GM10266 (cell line): ENCODE results near the gene SLIT1.

Source experiments
- DNase-seq: peaks from one replicate; pipeline ENCODE4 v3.0.0; 2012; ENCODE audit errors: extremely low spot score
- CTCF ChIP-seq: IDR thresholded peaks from 2 replicates; pipeline ENCODE4 v1.5.1; 2012; ENCODE audit warnings: mild to moderate bottlenecking, low read depth; ENCODE audit not compliant: control insufficient read depth, insufficient read depth; ENCODE audit errors: missing control alignments

The SLIT1 gene

GRCh38 chr10:97135464-97135863 is 50.3 kb downstream of the SLIT1 start:
- no peak for TF ChIP-seq CTCF
- DNase-seq = no peak

GRCh38 chr10:97134983-97135382 is 50.8 kb downstream of the SLIT1 start:
- TF ChIP-seq CTCF = no peak

GRCh38 chr10:97134110-97134509 is 51.6 kb downstream of the SLIT1 start:
- TF ChIP-seq CTCF = no peak
- no peak for DNase-seq

More at GRCh38 chr10:97134983-97135382, 50.8 kb downstream of the SLIT1 start:
- DNase-seq = no peak

- TF ChIP-seq CTCF = no peak
- no peak for DNase-seq
These were observed 53.5 kb downstream of the SLIT1 start for GRCh38 chr10:97132273-97132672.

- TF ChIP-seq CTCF = no peak
- no peak for DNase-seq
These were observed 54.1 kb downstream of the SLIT1 start for GRCh38 chr10:97131666-97132065.

- TF ChIP-seq CTCF = no peak
- no peak for DNase-seq
These were observed 54.6 kb downstream of the SLIT1 start for GRCh38 chr10:97131181-97131628.

GRCh38 chr10:97129666-97130065 is 56.1 kb downstream of the SLIT1 start:
- no peak for DNase-seq

More at GRCh38 chr10:97129666-97130065, 56.1 kb downstream of the SLIT1 start:
- no peak for TF ChIP-seq CTCF
